Stimulated activated naive CD4-positive, alpha-beta T cell treated with Interleukin-2 at 50 U/mL for 16 hours (primary cell): ENCODE results near the gene CDK2AP2.
"Not testable (repeated sequence)": the region's sequence is repeated elsewhere in the genome, so short reads cannot be mapped to it uniquely, and the experiment has no call there.

Source experiments
- DNase-seq: peaks from one replicate; lab custom pipeline; 2025; lab: John Stamatoyannopoulos, UW

Gene CDK2AP2

GRCh38 chr11:67466367-67466766 is 41.6 kb downstream of the CDK2AP2 start:
- DNase-seq = no peak

GRCh38 chr11:67465530-67465929 is 42.4 kb downstream of the CDK2AP2 start:
- not testable (repeated sequence) for DNase-seq

GRCh38 chr11:67465189-67465510 is 42.8 kb downstream of the CDK2AP2 start:
- no peak for DNase-seq

DNA sequence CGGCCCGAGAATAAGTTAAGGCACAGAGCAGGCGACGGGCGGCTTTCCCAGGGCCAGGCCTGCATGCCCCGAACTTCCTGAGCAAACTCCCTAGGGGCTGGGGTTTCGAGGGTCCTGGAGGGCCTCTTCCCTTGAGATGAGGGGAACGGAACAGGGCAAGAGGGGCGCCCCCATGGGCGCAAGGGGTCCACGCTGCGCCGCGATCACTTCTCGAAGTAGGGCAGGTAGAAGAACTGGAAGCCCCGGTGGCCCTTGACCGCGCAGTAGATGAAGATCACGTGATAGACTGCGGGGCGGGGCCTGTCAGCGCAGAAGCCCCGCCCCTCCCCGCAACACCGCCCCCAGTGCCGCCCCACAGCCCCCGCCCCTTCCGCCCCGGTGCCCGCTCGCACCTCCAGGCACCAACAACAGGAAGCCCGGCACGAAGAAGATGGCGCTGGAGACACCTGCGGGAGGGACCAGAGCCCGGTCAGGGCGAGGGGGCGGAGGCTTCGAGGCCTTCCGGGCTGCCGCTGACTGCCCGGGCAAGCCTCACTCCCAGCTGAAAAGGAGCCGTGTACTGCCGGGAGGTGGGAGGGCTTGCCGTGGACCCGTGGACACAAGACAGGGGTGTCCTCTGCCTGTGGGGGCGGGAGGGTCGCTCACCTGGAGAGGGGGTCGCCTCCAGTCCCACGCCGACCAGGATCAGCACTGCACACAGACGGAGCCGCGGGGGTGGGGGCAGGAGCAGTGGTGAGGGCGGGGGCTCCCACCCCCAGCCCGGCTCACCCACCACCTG is 43.4 kb downstream of the CDK2AP2 start:
- peak; percentile 90 for DNase-seq

DNA sequence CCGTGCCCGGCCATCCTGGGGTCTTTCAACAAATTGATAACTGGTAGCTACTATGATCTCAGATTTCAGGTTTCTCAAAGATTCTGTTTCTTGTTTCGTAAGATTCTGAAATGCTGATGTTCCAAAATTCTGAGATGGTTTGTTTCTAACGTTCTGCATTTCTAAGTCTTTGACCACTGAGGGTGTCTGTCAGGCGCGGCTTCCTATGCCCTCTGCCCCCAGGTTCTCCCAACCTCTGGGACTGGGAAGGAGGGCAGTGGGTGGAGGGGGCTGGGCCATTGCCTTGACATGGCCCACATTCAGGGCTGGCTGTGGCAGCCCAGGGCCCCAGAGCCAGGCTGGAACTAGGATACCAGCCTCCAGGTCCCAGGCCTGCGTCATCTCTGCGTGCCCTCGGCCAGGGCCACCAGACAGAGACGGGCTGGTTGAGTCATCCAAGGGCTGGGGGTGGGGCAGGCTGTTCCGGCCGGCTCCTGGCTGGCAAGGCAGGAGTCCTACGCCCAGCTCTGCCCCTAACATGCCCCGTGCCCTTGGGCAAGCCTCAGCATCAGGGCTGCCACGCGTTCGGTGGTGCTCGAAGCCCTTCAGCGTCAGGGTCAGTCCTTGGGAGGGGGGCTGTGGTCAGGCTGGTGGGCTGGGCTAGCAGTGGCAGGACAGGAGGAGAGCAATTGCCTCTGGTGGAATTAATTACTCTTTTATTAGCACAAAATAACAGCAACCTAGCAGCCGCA is 44.1 kb downstream of the CDK2AP2 start:
- DNase-seq = no peak

- DNase-seq = no peak
These were observed 44.8 kb downstream of the CDK2AP2 start for GRCh38 chr11:67463186-67463585.

GRCh38 chr11:67458266-67458665 is 49.7 kb downstream of the CDK2AP2 start:
- no peak for DNase-seq

DNA sequence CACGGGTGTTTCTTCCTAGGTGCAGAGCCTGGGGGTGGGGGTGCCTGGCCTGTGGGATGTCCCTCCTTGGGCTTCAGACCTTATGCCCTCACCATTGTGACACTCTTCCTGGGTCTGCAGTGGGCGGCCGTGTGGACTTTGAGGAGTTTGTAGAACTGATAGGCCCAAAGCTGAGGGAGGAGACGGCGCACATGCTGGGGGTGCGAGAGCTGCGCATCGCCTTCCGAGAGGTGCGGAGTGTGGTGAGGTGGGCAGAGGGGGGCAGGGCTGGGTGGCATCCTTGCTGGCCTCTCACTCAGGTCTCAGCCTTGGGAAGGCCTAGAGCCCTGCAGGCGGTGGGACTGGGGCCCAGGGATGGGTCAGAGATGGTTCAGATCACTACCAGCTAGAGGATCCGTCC is 50.5 kb downstream of the CDK2AP2 start:
- DNase-seq = no peak
